GM19239 (cell line): ENCODE data around the gene CKAP5.
"Not testable (repeated sequence)": the region's sequence is repeated elsewhere in the genome, so short reads cannot be mapped to it uniquely, and the experiment has no call there.

Experiments
- DNase-seq: peaks from one replicate; pipeline ENCODE4 v3.0.0; 2011; ENCODE audit warnings: low spot score; ENCODE audit not compliant: insufficient read length
- FAIRE-seq: peaks from 2 replicates; lab custom pipeline; 2011; peaks lifted over from hg19 to GRCh38; lab: Jason Lieb, UNC

CKAP5 gene

GRCh38 chr11:46799725-46800124, 46.4 kb downstream of the CKAP5 start:
- FAIRE-seq, DNase-seq: not testable (repeated sequence)

GRCh38 chr11:46778416-46778815, 67.7 kb downstream of the CKAP5 start:
- DNase-seq (no peak), FAIRE-seq (no peak)

DNA sequence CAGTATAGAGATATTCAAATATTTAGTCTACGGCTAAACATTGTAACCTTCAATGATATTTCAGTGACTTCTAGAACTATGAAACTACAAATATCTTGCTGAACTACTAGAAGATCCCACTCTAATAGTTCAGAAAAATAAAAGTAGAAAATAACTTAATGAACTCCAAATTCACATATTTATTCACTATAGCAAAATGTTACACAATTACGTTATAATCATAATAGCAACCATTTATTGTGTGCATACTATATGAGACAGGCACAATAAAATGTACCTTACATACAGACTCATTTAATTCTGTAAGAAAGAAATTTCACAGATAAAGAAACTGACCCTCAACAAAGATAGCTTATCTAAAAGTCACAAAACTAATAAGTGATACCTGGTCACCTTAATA, 69.2 kb downstream of the CKAP5 start:
- DNase-seq (no peak), FAIRE-seq (no peak)

- DNase-seq, result no peak
- FAIRE-seq, result no peak
These were observed 76.4 kb downstream of the CKAP5 start for GRCh38 chr11:46769636-46770221.

DNA sequence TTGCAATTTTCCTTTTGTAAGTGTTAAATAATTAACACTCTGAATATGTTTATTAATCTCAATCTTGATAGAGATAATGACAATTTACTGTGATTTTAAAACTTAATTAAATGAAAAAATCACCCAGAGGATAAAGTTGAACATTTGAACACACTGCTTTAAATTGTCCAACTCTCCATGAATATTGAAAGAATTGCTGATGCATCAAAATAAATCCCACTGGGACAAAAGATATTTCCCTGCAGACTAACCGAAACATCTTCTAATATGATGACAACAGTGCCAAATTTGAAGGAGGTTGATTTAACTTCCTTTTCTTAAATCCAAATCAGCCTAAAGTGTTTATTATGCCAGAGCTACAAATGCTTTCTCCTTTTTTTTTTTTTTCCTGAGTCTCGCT, 79.4 kb downstream of the CKAP5 start:
- no peak for DNase-seq
- no peak for FAIRE-seq

- no peak for FAIRE-seq
- no peak for DNase-seq
These were observed 83.8 kb downstream of the CKAP5 start for GRCh38 chr11:46762248-46762647.

DNA sequence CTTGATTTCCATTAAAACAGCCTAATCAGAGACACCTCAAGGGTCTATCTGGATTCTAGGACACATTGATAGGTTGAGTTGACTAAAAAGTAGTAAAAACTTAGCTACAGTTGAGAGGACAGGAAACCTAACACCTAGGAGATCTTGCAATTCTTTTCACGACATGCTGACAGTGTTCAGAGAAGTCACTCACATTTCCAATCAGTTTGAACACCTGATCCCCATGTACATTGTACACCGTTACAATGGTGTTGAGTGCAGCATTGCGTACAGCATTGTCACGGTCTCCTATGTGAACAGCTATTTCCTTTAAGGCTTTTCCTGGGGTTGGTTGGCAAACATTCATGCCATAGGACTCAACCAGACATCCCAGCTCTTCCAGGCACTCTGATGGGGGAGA, 84.3 kb downstream of the CKAP5 start:
- FAIRE-seq, result no peak
- DNase-seq, result no peak

GRCh38 chr11:46760429-46761128, 85.5 kb downstream of the CKAP5 start:
- FAIRE-seq, result no peak
- DNase-seq, result no peak

GRCh38 chr11:46759196-46759595, 86.9 kb downstream of the CKAP5 start:
- no peak for FAIRE-seq

GRCh38 chr11:46755962-46756361, 90.1 kb downstream of the CKAP5 start:
- no peak for DNase-seq
- no peak for FAIRE-seq

More at GRCh38 chr11:46759196-46759595, 86.9 kb downstream of the CKAP5 start:
- DNase-seq, result no peak

- FAIRE-seq, result no peak
- no peak for DNase-seq
These were observed 98.9 kb downstream of the CKAP5 start for GRCh38 chr11:46747150-46747549.

DNA sequence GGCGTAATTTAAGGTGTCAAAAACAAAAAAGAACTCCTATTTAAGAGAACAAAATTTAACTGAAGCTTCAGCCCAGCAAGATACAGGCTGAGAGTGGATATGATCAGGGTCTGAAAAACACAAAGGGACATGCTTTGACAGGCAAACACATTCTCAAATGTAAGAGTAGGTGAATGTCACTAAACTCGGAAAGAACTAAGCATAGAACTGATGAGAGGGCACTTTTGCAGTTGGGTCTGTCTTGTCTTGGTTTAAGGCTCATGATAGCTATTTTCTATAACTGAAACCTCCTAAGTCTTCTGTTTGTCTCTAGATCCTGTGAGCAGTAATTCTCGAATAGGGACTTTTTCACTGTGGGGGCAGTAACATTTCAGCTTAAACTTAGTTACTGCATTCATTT, 100.1 kb downstream of the CKAP5 start:
- FAIRE-seq (no peak), DNase-seq (no peak)

DNA sequence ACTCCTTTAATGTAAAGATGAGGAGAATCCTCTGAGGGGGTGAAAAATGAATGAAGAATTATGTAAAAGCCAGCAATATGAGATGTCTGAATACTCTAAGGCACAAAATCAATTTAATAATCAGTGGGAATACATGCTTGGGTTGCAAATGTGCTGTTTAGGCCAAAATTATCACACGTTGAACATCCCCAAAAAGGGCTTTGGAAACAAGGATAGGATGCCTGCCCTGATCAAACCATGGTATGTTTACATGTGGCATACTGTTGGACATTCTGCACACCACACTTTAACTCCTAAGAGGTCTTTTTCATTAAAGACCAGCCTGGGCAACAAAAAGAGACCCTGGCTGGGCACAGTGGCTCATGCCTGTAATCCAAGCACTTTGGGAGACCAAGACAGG, 100.8 kb downstream of the CKAP5 start:
- no peak for DNase-seq
- FAIRE-seq, result no peak

GRCh38 chr11:46743693-46744339, 102.3 kb downstream of the CKAP5 start:
- DNase-seq (no peak), FAIRE-seq (no peak)

GRCh38 chr11:46743043-46743442, 103.0 kb downstream of the CKAP5 start:
- no peak for FAIRE-seq
- no peak for DNase-seq

- FAIRE-seq, result no peak
- no peak for DNase-seq
These were observed 104.2 kb downstream of the CKAP5 start for GRCh38 chr11:46741600-46742484.

DNA sequence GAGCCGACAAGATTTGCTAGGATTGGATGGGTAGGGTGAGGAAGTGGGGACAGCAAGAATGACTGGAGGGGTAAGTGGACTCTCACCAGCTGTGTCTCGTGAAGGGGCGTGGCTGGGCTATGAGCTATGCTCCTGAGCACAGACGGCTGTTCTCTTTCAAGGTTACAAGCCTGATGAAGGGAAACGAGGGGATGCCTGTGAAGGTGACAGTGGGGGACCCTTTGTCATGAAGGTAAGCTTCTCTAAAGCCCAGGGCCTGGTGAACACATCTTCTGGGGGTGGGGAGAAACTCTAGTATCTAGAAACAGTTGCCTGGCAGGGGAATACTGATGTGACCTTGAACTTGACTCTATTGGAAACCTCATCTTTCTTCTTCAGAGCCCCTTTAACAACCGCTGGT, 107.2 kb downstream of the CKAP5 start:
- FAIRE-seq, result no peak
- DNase-seq, result no peak

- no peak for FAIRE-seq
These were observed 108.4 kb downstream of the CKAP5 start for GRCh38 chr11:46737699-46738098.

GRCh38 chr11:46736615-46737014, 109.5 kb downstream of the CKAP5 start:
- no peak for FAIRE-seq
- no peak for DNase-seq

More at GRCh38 chr11:46737699-46738098, 108.4 kb downstream of the CKAP5 start:
- no peak for DNase-seq

- no peak for FAIRE-seq
- no peak for DNase-seq
These were observed 109.9 kb downstream of the CKAP5 start for GRCh38 chr11:46736146-46736545.

GRCh38 chr11:46733234-46733633, 112.8 kb downstream of the CKAP5 start:
- DNase-seq, result no peak
- FAIRE-seq, result no peak
